Jurkat, Clone E6-1 (cell line): ENCODE measurements around the gene CDS2.

Experiments
- DNase-seq: peaks from one replicate; pipeline ENCODE4 v3.0.0-alpha.2; 2011; ENCODE audit warnings: low read depth, low spot score
- H3K4me3 ChIP-seq: 2 replicates; pipeline ENCODE4 v1.5.1; 2011; ENCODE audit warnings: mild to moderate bottlenecking, low read length, control low read depth, moderate library complexity

The CDS2 gene

DNA sequence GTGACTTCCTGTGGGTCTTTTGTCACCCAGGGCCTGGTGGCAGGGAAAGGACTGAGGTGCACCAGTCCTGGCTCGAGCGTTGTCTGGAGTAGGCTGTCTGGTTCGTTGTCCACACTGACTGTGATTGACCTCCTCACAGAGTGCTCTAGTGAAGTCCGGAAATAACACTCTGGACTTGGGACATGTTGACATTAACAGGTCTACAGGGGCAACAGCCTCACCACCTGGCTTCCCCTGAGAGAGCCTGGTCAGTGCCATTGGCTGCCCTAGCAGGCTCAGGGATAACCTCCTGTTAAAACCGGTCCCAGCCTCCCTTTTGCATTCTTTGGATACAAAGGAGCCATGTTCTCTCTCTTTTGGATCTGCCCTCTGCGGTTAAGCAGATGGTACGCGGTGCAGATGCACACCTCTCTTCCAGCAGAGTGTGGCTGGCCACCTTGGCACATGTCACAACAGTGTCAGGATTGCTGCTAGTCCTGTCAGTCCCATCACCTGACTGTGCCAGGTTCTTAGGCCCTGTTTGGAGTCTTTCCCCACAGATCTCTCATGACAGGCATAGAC, 46.2 kb downstream of the CDS2 start:
- H3K4me3 ChIP-seq, result no peak overlapping the region
- no peak for DNase-seq

GRCh38 chr20:5173751-5174150, 46.9 kb downstream of the CDS2 start:
- DNase-seq, result no peak
- no peak overlapping the region for H3K4me3 ChIP-seq

GRCh38 chr20:5177071-5177470, 50.3 kb downstream of the CDS2 start:
- DNase-seq, result no peak

GRCh38 chr20:5178046-5178445, 51.2 kb downstream of the CDS2 start:
- H3K4me3 ChIP-seq, result no peak overlapping the region
- no peak for DNase-seq

More at GRCh38 chr20:5177071-5177470, 50.3 kb downstream of the CDS2 start:
- H3K4me3 ChIP-seq, result no peak overlapping the region

GRCh38 chr20:5180421-5180820, 53.6 kb downstream of the CDS2 start:
- no peak overlapping the region for H3K4me3 ChIP-seq
- no peak for DNase-seq

DNA sequence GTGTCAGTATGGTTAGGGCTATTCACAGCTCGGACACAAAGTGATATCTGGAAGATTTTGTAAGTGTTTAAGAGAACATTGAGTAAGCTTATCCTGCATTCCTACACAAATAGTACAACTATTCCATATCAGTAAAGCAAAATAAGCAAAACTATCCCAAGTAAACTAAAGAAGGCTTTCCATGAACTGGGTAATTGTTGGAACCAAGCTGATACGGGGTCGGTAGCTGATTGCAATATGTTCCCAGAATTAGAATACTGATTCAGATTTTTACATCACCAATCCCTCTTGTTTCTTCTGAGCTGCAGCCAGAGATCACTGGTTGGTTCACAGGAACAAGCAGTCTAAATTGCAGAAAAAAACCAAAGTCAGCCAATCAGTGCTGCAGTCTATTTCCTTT, 54.1 kb downstream of the CDS2 start:
- DNase-seq, result no peak
- H3K4me3 ChIP-seq, result no peak overlapping the region

- DNase-seq, result no peak
- H3K4me3 ChIP-seq, result no peak overlapping the region
Measured at GRCh38 chr20:5181492-5181891, 54.7 kb downstream of the CDS2 start.

DNA sequence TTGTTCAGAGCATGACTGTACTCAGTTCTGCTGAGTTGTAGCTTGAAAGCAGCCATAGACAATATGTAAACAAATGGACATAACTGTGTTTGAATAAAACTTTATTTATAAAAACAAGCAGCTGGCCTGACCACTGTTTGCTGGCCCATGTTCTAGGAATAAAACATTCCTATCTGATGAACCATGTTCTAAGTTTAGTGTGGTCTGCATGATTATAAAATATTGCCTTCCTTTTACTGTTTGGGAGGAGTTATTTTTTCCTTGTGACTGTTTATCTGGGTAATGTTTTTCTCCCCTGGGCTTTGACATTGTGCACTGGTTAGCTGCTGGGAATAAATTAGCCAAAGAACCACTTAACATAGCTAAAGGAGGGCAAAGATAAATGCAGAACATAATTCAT, 55.1 kb downstream of the CDS2 start:
- no peak overlapping the region for H3K4me3 ChIP-seq
- DNase-seq, result no peak

GRCh38 chr20:5182615-5183254, 55.9 kb downstream of the CDS2 start:
- H3K4me3 ChIP-seq, result no peak overlapping the region
- no peak for DNase-seq

DNA sequence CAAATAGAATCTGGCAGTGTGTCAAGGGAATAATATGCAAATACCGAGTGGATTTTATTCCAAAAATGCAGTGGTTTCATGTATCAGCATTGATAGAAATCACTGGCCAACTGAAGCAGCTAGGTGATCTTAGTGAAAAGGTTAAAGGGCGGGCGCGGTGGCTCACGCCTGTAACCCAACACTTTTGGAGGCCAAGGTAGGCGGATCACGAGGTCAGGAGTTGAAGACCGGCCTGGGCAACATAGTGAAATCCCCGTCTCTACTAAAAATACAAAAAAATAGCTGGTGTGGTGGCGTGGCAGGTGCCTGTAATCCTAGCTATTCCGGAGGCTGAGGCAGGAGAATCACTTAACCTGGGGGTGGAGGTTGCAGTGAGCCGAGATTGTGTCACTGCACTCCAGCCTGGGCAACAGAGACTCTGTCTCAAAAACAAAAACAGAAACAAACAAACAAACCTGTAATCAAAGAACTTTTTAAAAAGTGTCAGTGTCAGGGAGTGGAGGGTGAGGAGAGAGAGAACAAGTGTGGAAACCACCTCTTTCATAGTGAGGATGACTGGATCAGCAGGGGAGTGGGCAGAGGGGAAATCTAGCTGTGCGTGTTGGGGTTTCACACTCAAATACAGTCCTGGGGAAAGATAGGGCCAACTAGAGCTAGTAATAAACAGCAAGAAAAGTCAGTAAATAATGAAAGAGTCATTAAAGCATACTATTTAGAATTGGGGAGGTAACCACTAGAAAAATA, 57.1 kb downstream of the CDS2 start:
- no peak for DNase-seq
- H3K4me3 ChIP-seq, result no peak overlapping the region

- no peak for DNase-seq
Measured at GRCh38 chr20:5184684-5185083, 57.9 kb downstream of the CDS2 start.

DNA sequence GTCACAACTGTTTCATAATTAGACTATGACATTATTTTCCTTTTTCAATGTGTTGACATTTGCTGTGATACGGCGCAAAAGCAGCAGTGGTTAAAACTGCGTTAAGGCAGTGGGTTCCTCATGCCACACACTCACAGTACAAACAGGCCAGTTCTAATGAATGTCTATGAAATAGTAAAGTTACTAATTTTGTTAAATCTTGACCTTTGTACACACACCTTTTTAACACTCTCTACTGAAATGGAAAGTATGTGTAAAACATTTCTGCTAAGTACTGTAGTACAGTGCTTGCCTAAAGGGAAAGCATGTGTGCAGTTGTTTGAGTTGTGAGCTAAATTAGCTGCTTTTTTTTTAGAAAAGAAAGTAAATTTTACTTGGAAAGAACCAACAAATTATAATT, 60.3 kb downstream of the CDS2 start:
- no peak for DNase-seq

More at GRCh38 chr20:5184684-5185083, 57.9 kb downstream of the CDS2 start:
- H3K4me3 ChIP-seq, result no peak overlapping the region

GRCh38 chr20:5188736-5189135, 61.9 kb downstream of the CDS2 start:
- H3K4me3 ChIP-seq, result no peak overlapping the region
- no peak for DNase-seq

More for the DNA sequence above, 60.3 kb downstream of the CDS2 start:
- H3K4me3 ChIP-seq, result no peak overlapping the region

- no peak overlapping the region for H3K4me3 ChIP-seq
- no peak for DNase-seq
Measured at GRCh38 chr20:5189917-5190316, 63.1 kb downstream of the CDS2 start.

- no peak overlapping the region for H3K4me3 ChIP-seq
- no peak for DNase-seq
Measured at GRCh38 chr20:5190444-5190843, 63.6 kb downstream of the CDS2 start.

GRCh38 chr20:5191829-5192569, 65.2 kb downstream of the CDS2 start:
- peak; percentile 49 for DNase-seq
- H3K4me3 ChIP-seq, result no peak overlapping the region

- no peak overlapping the region for H3K4me3 ChIP-seq
- DNase-seq, result no peak
Measured at GRCh38 chr20:5192570-5193431, 66.0 kb downstream of the CDS2 start.

GRCh38 chr20:5195655-5196054, 68.8 kb downstream of the CDS2 start:
- no peak for DNase-seq
- H3K4me3 ChIP-seq, result no peak overlapping the region

GRCh38 chr20:5196149-5196548, 69.3 kb downstream of the CDS2 start:
- no peak for DNase-seq
- no peak overlapping the region for H3K4me3 ChIP-seq
